Effector memory CD4-positive, alpha-beta T cell (primary cell): Measurements from ENCODE around the gene PDSS2.

Experiments used
- DNase-seq, 3 donors: peaks; one replicate each; pipeline ENCODE4 v3.0.0-alpha.2; 2020
- H3K27ac ChIP-seq: 2 replicates; pipeline ENCODE4 v1.7.0; 2013; ENCODE audit warnings: mild to moderate bottlenecking, low read length, moderate library complexity; ENCODE audit not compliant: insufficient read depth, poor library complexity, severe bottlenecking
- H3K27me3 ChIP-seq: replicated peaks from 2 replicates; pipeline ENCODE4 v1.7.0; 2013; ENCODE audit warnings: mild to moderate bottlenecking, low read length; ENCODE audit not compliant: insufficient read depth, control insufficient read depth, poor library complexity, severe bottlenecking
- H3K36me3 ChIP-seq: 2 replicates; pipeline ENCODE4 v1.7.0; 2013; ENCODE audit warnings: mild to moderate bottlenecking, low read length, moderate library complexity; ENCODE audit not compliant: control insufficient read depth, insufficient read depth
- H3K4me1 ChIP-seq: 2 replicates; pipeline ENCODE4 v1.7.0; 2013; ENCODE audit warnings: low read length, mild to moderate bottlenecking; ENCODE audit not compliant: control insufficient read depth, insufficient read depth, poor library complexity, severe bottlenecking
- H3K4me3 ChIP-seq: 2 replicates; pipeline ENCODE4 v1.7.0; 2013; ENCODE audit warnings: low read length, low read depth, mild to moderate bottlenecking; ENCODE audit not compliant: insufficient read depth, poor library complexity, severe bottlenecking
- H3K9me3 ChIP-seq: 2 replicates; pipeline ENCODE4 v1.7.0; 2013; ENCODE audit warnings: mild to moderate bottlenecking, low read length, moderate library complexity; ENCODE audit not compliant: control insufficient read depth

Gene PDSS2

GRCh38 chr6:107419733-107420132, 39.6 kb downstream of the PDSS2 start:
- no peaks in the 10 kb centered on the region for H3K4me1 ChIP-seq
- no peak for DNase-seq
- H3K27ac ChIP-seq, result no peak overlapping the region
- no peak overlapping the region for H3K4me3 ChIP-seq
- no peaks in the 10 kb centered on the region for H3K27me3 ChIP-seq
- no peaks in the 10 kb centered on the region for H3K36me3 ChIP-seq
- no peaks in the 10 kb centered on the region for H3K9me3 ChIP-seq

GRCh38 chr6:107418118-107418517, 41.2 kb downstream of the PDSS2 start:
- no peak for DNase-seq
- no peak overlapping the region for H3K27ac ChIP-seq
- no peaks in the 10 kb centered on the region for H3K36me3 ChIP-seq
- no peak overlapping the region for H3K4me3 ChIP-seq
- H3K27me3 ChIP-seq, result no peaks in the 10 kb centered on the region
- H3K9me3 ChIP-seq, result no peaks in the 10 kb centered on the region
- no peaks in the 10 kb centered on the region for H3K4me1 ChIP-seq

- H3K4me3 ChIP-seq, result no peak overlapping the region
- no peaks in the 10 kb centered on the region for H3K36me3 ChIP-seq
- no peak for DNase-seq
- H3K27ac ChIP-seq, result no peak overlapping the region
- no peaks in the 10 kb centered on the region for H3K4me1 ChIP-seq
- no peaks in the 10 kb centered on the region for H3K9me3 ChIP-seq
- H3K27me3 ChIP-seq, result no peaks in the 10 kb centered on the region
Observed at GRCh38 chr6:107416145-107416544, 43.2 kb downstream of the PDSS2 start.

- H3K36me3 ChIP-seq, result no peaks in the 10 kb centered on the region
- no peaks in the 10 kb centered on the region for H3K9me3 ChIP-seq
- no peaks in the 10 kb centered on the region for H3K4me1 ChIP-seq
- H3K4me3 ChIP-seq, result no peak overlapping the region
- H3K27ac ChIP-seq, result no peak overlapping the region
- no peaks in the 10 kb centered on the region for H3K27me3 ChIP-seq
- no peak for DNase-seq
Observed at GRCh38 chr6:107413966-107414645, 45.3 kb downstream of the PDSS2 start.

GRCh38 chr6:107411161-107411560, 48.2 kb downstream of the PDSS2 start:
- Histone ChIP-seq H3K9me3 (no peaks in the 10 kb centered on the region), H3K4me3 (no peak overlapping the region), H3K27me3 (no peaks in the 10 kb centered on the region), H3K27ac (no peak overlapping the region), H3K4me1 (no peaks in the 10 kb centered on the region), H3K36me3 (no peaks in the 10 kb centered on the region)
- DNase-seq, result no peak

- Histone ChIP-seq H3K27ac (no peak overlapping the region), H3K4me3 (no peak overlapping the region), H3K27me3 (no peaks in the 10 kb centered on the region), H3K9me3 (no peaks in the 10 kb centered on the region), H3K4me1 (no peaks in the 10 kb centered on the region), H3K36me3 (no peaks in the 10 kb centered on the region)
- no peak for DNase-seq
Observed at GRCh38 chr6:107409942-107410341, 49.4 kb downstream of the PDSS2 start.

GRCh38 chr6:107408714-107409113, 50.6 kb downstream of the PDSS2 start:
- no peak for DNase-seq
- Histone ChIP-seq H3K9me3 (no peaks in the 10 kb centered on the region), H3K4me3 (no peak overlapping the region), H3K27ac (no peak overlapping the region), H3K36me3 (no peaks in the 10 kb centered on the region), H3K4me1 (no peaks in the 10 kb centered on the region), H3K27me3 (no peaks in the 10 kb centered on the region)

- Histone ChIP-seq H3K36me3 (peaks cover 3% of the 10 kb centered on the region), H3K27me3 (no peaks in the 10 kb centered on the region), H3K4me1 (no peaks in the 10 kb centered on the region), H3K4me3 (no peak overlapping the region), H3K27ac (no peak overlapping the region), H3K9me3 (no peaks in the 10 kb centered on the region)
- DNase-seq, result no peak
Observed at GRCh38 chr6:107405002-107405401, 54.4 kb downstream of the PDSS2 start.

GRCh38 chr6:107402533-107402932, 56.8 kb downstream of the PDSS2 start:
- no peak for DNase-seq
- Histone ChIP-seq H3K9me3 (no peaks in the 10 kb centered on the region), H3K27ac (no peak overlapping the region), H3K4me1 (no peaks in the 10 kb centered on the region), H3K4me3 (no peak overlapping the region), H3K36me3 (peaks cover 3% of the 10 kb centered on the region), H3K27me3 (no peaks in the 10 kb centered on the region)

GRCh38 chr6:107401573-107401972, 57.8 kb downstream of the PDSS2 start:
- Histone ChIP-seq H3K4me1 (no peaks in the 10 kb centered on the region), H3K27me3 (no peaks in the 10 kb centered on the region), H3K9me3 (no peaks in the 10 kb centered on the region), H3K36me3 (peaks cover 9% of the 10 kb centered on the region), H3K27ac (no peak overlapping the region), H3K4me3 (no peak overlapping the region)
- DNase-seq, result no peak
